Panc1 (cell line): ENCODE data around the gene CCDC15.

Source experiments
- POLR2AphosphoS5 ChIP-seq: IDR thresholded peaks from 2 replicates; pipeline ENCODE4 v1.6.1; 2012; ENCODE audit warnings: mild to moderate bottlenecking, low read depth, low read length, moderate library complexity
- SIN3A ChIP-seq: IDR thresholded peaks from 2 replicates; pipeline ENCODE4 v1.6.1; 2012; ENCODE audit warnings: low read depth, mild to moderate bottlenecking, low read length, moderate library complexity, borderline replicate concordance; ENCODE audit not compliant: insufficient read depth
- TF ChIP-seq, protein P1 (sequence below): fragments of 450-650 bp; IDR thresholded peaks from 2 replicates; pipeline ENCODE4 v1.5.1; 2017; ENCODE audit warnings: mild to moderate bottlenecking
- TF ChIP-seq, protein P2 (sequence below), 2 experiments: IDR thresholded peaks; 2 replicates each; pipeline ENCODE4 v1.6.1; 2011 to 2012; ENCODE audit warnings: low read depth in 2 of 2, control low read depth in 1 of 2, low read length in 1 of 2, mild to moderate bottlenecking in 1 of 2, moderate library complexity in 1 of 2; ENCODE audit not compliant: insufficient read depth in 1 of 2

DNA sequence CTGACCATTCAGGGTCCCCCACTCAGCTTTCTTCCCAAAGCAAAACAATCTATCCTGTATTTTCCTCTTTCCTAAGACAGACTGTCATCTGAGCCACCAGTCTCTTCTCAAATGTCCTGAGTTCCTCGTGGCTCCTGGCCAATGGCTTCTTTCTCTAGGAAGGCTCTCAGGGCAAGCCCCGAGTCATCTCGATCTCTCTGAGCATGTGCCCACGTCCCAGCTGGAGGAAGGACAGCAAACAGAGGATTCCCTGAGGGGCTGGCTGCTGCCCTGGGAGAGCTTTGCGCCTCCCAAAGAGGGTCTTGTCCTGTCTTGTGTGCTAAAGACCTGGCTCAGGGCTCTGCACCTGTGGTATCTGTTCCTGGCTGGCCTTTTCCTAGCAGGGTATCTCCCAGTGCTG is 117.4 kb downstream of the CCDC15 start:
- TF ChIP-seq, protein P1, sequence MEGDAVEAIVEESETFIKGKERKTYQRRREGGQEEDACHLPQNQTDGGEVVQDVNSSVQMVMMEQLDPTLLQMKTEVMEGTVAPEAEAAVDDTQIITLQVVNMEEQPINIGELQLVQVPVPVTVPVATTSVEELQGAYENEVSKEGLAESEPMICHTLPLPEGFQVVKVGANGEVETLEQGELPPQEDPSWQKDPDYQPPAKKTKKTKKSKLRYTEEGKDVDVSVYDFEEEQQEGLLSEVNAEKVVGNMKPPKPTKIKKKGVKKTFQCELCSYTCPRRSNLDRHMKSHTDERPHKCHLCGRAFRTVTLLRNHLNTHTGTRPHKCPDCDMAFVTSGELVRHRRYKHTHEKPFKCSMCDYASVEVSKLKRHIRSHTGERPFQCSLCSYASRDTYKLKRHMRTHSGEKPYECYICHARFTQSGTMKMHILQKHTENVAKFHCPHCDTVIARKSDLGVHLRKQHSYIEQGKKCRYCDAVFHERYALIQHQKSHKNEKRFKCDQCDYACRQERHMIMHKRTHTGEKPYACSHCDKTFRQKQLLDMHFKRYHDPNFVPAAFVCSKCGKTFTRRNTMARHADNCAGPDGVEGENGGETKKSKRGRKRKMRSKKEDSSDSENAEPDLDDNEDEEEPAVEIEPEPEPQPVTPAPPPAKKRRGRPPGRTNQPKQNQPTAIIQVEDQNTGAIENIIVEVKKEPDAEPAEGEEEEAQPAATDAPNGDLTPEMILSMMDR = no peak
- no peak for TF ChIP-seq POLR2AphosphoS5
- no peak for TF ChIP-seq SIN3A
- TF ChIP-seq, protein P2, sequence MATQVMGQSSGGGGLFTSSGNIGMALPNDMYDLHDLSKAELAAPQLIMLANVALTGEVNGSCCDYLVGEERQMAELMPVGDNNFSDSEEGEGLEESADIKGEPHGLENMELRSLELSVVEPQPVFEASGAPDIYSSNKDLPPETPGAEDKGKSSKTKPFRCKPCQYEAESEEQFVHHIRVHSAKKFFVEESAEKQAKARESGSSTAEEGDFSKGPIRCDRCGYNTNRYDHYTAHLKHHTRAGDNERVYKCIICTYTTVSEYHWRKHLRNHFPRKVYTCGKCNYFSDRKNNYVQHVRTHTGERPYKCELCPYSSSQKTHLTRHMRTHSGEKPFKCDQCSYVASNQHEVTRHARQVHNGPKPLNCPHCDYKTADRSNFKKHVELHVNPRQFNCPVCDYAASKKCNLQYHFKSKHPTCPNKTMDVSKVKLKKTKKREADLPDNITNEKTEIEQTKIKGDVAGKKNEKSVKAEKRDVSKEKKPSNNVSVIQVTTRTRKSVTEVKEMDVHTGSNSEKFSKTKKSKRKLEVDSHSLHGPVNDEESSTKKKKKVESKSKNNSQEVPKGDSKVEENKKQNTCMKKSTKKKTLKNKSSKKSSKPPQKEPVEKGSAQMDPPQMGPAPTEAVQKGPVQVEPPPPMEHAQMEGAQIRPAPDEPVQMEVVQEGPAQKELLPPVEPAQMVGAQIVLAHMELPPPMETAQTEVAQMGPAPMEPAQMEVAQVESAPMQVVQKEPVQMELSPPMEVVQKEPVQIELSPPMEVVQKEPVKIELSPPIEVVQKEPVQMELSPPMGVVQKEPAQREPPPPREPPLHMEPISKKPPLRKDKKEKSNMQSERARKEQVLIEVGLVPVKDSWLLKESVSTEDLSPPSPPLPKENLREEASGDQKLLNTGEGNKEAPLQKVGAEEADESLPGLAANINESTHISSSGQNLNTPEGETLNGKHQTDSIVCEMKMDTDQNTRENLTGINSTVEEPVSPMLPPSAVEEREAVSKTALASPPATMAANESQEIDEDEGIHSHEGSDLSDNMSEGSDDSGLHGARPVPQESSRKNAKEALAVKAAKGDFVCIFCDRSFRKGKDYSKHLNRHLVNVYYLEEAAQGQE (IDR thresholded peaks at IDR 0.05; ENCODE audit: insufficient read depth in 1 of 2, low read depth in 2 of 2, low read length in 1 of 2) = no peak
